Calu3 (cell line): ENCODE results near the gene TJP3. TPM values are rescaled to one million over a fixed set of nuclear protein-coding genes. Genes with fewer than 3 reads are reported as not detected.

Experiments used
- BruUV-seq: library from RNA; stranded (reverse); fragments of 400-500 nt; replicated peaks from 2 replicates; lab custom pipeline; 2021; lab: Mats Ljungman, UMichigan
- CTCF ChIA-PET: fragments of 300-600 bp; sonication (Branson Sonifier 250); formaldehyde crosslinking; loops from one replicate; lab custom pipeline; 2022; ENCODE audit warnings: antibody characterized with exemption; lab: Charles Lee
- DNase-seq: peaks from one replicate; pipeline ENCODE4 v3.0.0; 2022
- H3K27ac Mint-ChIP-seq: one replicate; pipeline ENCODE4 v1.8.0; 2022; ENCODE audit warnings: mixed read lengths; ENCODE audit not compliant: unreplicated experiment
- H3K27me3 Mint-ChIP-seq: one replicate; pipeline ENCODE4 v1.8.0; 2022; ENCODE audit warnings: mixed read lengths; ENCODE audit not compliant: unreplicated experiment
- H3K36me3 Mint-ChIP-seq: one replicate; pipeline ENCODE4 v1.8.0; 2022; ENCODE audit warnings: mild to moderate bottlenecking, moderate library complexity, mixed read lengths; ENCODE audit not compliant: insufficient read depth, unreplicated experiment
- H3K4me1 Mint-ChIP-seq: one replicate; pipeline ENCODE4 v1.8.0; 2022; ENCODE audit warnings: mild to moderate bottlenecking, low read depth, mixed read lengths; ENCODE audit not compliant: unreplicated experiment
- H3K4me3 Mint-ChIP-seq: one replicate; pipeline ENCODE4 v1.8.0; 2022; ENCODE audit warnings: mild to moderate bottlenecking, low read depth, moderate library complexity, mixed read lengths; ENCODE audit not compliant: unreplicated experiment
- H3K9me3 Mint-ChIP-seq: one replicate; pipeline ENCODE4 v1.8.0; 2022; ENCODE audit warnings: low read depth, mixed read lengths; ENCODE audit not compliant: unreplicated experiment
- intact Hi-C: fragments of 100-400 bp; cut with micrococcal nuclease; formaldehyde crosslinking; loops from one replicate; pipeline ENCODE4 v1.10.0; 2022; ENCODE audit not compliant: unreplicated experiment
- total RNA-seq: library from RNA; stranded (reverse); gene quantifications from 2 replicates; pipeline ENCODE4 v1.2.3, GENCODE V29; 2022
- TF ChIP-seq, protein P1 (sequence below): fragments of 200-600 bp; IDR thresholded peaks from one replicate; pipeline ENCODE4 v1.8.0; 2022; ENCODE audit warnings: antibody characterized with exemption; ENCODE audit not compliant: unreplicated experiment

TJP3 gene
- total RNA-seq, 1 experiment from 2014 or later, result 84.8 TPM

DNA sequence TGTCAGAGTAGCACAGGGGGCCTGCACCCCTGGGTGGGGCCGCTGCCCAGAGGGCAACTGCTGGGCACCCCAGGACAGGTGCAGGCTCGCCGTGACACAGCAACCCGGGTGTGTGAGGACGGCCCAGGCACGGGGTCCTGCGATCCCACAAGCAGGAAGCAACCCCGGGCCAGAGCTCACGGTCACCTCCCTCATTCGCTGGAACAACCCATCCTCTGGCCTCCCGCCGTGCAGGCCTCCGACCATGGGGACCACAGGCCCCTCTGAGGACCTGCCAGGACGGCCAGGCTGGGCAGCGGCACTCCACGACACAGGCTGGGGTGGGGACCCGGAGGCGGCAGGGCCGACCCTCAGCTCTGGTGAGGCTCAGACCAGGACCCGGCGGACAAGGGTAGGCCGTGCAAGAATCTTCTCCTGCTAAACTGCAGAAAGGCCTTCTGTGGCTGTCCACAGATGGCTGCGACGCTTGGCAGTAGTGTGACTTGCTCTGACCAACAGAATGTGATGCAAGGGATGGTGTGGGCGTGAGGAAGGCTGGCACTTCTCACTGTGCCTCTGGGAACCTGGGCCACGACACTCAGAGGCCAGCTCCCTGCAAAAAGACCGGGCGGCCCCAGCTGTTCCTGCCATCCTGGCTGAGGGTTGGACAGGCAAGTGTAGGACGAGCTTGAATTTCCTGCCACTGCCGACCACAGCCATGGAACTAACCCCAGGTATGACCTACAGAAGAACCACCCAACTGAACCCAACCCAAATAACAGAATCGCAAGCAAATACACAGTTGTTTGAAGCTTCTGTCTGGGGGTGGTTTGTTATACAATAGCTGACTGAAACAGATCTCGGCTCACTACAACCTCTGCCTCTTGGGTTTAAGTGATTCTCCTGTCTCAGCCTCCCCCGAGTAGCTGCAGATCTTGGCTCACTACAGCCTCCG lies 34.4 kb upstream of the TJP3 start:
- H3K27ac Mint-ChIP-seq, result no peak overlapping the region
- no peaks in the 10 kb centered on the region for H3K9me3 Mint-ChIP-seq
- H3K27me3 Mint-ChIP-seq, result no peaks in the 10 kb centered on the region
- no peak overlapping the region for H3K4me3 Mint-ChIP-seq
- no peaks in the 10 kb centered on the region for H3K4me1 Mint-ChIP-seq
- no peak for DNase-seq
- CTCF ChIA-PET, result no interaction called here
- BruUV-seq, result no TSS peak
- intact Hi-C loops, result no loop called here
- H3K36me3 Mint-ChIP-seq, result peaks cover 5% of the 10 kb centered on the region
- TF ChIP-seq, protein P1, sequence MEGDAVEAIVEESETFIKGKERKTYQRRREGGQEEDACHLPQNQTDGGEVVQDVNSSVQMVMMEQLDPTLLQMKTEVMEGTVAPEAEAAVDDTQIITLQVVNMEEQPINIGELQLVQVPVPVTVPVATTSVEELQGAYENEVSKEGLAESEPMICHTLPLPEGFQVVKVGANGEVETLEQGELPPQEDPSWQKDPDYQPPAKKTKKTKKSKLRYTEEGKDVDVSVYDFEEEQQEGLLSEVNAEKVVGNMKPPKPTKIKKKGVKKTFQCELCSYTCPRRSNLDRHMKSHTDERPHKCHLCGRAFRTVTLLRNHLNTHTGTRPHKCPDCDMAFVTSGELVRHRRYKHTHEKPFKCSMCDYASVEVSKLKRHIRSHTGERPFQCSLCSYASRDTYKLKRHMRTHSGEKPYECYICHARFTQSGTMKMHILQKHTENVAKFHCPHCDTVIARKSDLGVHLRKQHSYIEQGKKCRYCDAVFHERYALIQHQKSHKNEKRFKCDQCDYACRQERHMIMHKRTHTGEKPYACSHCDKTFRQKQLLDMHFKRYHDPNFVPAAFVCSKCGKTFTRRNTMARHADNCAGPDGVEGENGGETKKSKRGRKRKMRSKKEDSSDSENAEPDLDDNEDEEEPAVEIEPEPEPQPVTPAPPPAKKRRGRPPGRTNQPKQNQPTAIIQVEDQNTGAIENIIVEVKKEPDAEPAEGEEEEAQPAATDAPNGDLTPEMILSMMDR, result no peak

DNA sequence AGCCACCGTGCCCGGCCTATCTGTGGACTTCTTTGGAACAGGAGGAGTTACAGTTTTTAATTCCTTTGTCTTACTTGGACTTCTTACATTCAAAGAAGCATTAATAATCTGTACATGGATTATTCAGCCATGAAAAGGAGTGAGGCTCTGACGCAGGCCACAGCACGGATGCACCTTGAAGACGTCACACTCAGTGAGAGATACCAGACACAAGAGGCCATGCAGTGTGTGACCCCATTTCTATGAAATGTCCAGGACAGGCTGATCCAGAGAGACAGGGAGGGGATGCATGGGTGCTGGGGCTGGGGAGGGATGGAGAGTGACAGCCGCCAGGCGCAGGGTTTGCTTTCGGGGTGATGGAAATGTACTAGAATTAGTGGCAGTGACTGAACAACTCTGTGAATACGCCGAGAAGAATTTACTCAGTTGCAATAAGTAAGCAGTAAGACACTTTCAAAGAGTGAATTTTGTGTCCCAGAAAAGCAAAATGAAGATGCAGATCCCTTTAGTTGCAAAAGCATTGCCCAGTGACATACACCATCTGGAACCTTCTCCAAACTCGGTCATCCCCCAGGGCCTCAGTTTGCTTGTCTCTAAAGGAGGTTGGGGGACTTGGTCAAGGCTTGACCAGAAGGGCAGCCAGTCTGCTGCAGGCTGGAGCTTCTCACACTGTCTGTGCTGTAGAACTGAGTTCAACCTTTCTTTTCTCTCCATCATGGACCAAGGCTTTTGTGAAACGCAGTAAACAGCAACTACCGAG lies 33.2 kb upstream of the TJP3 start:
- DNase-seq, result no peak
- Mint-ChIP-seq H3K4me1 (no peaks in the 10 kb centered on the region), H3K9me3 (no peaks in the 10 kb centered on the region), H3K27ac (no peak overlapping the region), H3K27me3 (no peaks in the 10 kb centered on the region), H3K36me3 (peaks cover 5% of the 10 kb centered on the region), H3K4me3 (no peak overlapping the region)
- TF ChIP-seq, protein P1, result no peak
- CTCF ChIA-PET, result no interaction called here
- no TSS peak for BruUV-seq
- intact Hi-C loops, result no loop called here

DNA sequence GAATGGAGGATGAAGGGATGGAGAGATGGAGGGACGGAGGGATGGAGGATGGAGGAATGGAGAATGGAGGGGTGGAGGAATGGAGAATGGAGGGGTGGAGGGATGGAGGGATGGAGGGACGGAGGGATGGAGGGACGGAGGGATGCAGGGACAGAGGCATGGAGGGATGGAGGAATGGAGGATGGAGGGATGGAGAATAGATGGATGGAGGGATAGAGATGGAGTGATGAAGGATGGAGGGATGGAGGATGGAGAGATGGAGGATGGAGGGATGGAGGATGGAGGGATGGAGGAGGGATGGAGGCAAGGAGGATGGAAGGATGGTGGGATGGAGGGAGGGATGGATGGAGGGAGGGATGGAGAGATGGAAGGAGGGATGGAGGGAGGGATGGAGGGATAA lies 30.0 kb upstream of the TJP3 start:
- no peak overlapping the region for H3K27ac Mint-ChIP-seq
- CTCF ChIA-PET, result no interaction called here
- H3K9me3 Mint-ChIP-seq, result no peaks in the 10 kb centered on the region
- DNase-seq, result no peak
- BruUV-seq, result no TSS peak
- intact Hi-C loops, result no loop called here
- H3K4me3 Mint-ChIP-seq, result no peak overlapping the region
- no peaks in the 10 kb centered on the region for H3K27me3 Mint-ChIP-seq
- TF ChIP-seq, protein P1, result no peak
- no peaks in the 10 kb centered on the region for H3K4me1 Mint-ChIP-seq
- H3K36me3 Mint-ChIP-seq, result peaks cover 11% of the 10 kb centered on the region

DNA sequence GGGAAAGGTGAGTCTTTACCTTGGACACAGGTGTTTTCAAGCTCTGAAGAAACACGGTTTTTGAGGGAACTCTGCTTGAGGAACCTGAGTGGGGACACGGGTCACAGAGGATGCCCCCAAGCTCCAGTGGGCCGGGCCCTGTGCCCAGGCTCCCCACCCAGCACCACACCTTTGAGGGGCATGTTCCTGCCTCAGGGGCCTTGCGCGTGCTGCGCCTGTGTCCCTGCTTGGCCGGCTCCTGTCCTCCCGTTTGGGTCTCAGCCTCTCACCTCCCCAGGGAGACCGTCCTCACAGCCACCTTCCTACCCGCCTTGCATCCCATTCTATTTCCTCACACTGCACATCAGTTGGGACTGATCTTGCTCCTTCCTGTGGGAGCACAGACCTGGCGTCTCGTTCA lies 29.0 kb upstream of the TJP3 start:
- BruUV-seq, result no TSS peak
- Mint-ChIP-seq H3K27me3 (no peaks in the 10 kb centered on the region), H3K27ac (no peak overlapping the region), H3K9me3 (no peaks in the 10 kb centered on the region), H3K4me1 (no peaks in the 10 kb centered on the region), H3K36me3 (peaks cover 11% of the 10 kb centered on the region), H3K4me3 (no peak overlapping the region)
- intact Hi-C loops, result no loop called here
- DNase-seq, result no peak
- TF ChIP-seq, protein P1, result no peak
- CTCF ChIA-PET, result no interaction called here
